Prostate gland (tissue), 1 donor: ENCODE measurements around the gene CNTNAP2.

Source experiments
- POLR2A ChIP-seq: fragments of 450-650 bp; IDR thresholded peaks from one replicate; pipeline ENCODE4 v1.6.1; 2016; ENCODE audit warnings: antibody characterized with exemption, mild to moderate bottlenecking
- POLR2AphosphoS5 ChIP-seq: sonication (generic); formaldehyde crosslinking; IDR thresholded peaks from one replicate; pipeline ENCODE4 v1.6.1; 2017; ENCODE audit warnings: antibody characterized with exemption

GRCh38 chr7:146773506-146773905 is 656.9 kb downstream of the CNTNAP2 start:
- TF ChIP-seq POLR2A, result no peak
- TF ChIP-seq POLR2AphosphoS5, result no peak
